ENCODE measurements around the gene ITGB1.

Gene ITGB1

DNA sequence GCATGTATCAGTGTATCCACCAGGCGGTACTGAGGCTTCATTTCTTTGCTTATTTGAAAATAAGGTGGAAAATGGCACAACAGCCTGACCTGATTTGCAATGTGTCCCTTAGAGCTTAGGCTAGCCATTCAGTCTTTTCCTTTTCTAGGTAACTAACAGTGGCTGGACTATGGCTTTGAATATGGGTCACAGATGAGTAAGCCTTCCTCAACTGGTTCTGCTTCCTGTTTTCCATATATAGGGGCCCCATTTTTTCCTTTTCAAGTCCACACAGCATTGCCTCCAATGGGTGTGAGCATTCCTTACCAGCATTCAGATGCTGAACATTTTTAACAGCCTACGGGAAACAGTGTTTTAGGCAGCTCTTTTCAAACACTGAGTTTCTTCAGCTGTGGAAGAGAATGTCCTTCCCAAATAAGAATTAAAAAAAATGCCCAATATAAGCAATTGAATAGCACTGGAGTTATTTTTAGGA lies 3.9 kb upstream of the ITGB1 start:
- H3K27ac ChIP-seq (ENCODE audit: low read depth, low read length) = peak overlapping the region; percentile 29
- H3K27me3 ChIP-seq (ENCODE audit: control insufficient read depth, insufficient read depth, low read length) = no peaks in the 10 kb centered on the region
- H3K36me3 ChIP-seq (ENCODE audit: control insufficient read depth, insufficient read depth, low read length) = no peaks in the 10 kb centered on the region
- peak overlapping the region; percentile 27 for H3K4me3 ChIP-seq (ENCODE audit: low read depth, low read length)
- peak overlapping the region; percentile 54 for H3K9ac ChIP-seq (ENCODE audit: low read length)
- H3K4me1 ChIP-seq (ENCODE audit: control insufficient read depth, insufficient read depth, low read length) = peaks cover 41% of the 10 kb centered on the region
- no peaks in the 10 kb centered on the region; the same call in 1 of the 2 replicates for H3K9me3 ChIP-seq (ENCODE audit: control insufficient read depth, insufficient read depth, low read depth, low read length)

DNA sequence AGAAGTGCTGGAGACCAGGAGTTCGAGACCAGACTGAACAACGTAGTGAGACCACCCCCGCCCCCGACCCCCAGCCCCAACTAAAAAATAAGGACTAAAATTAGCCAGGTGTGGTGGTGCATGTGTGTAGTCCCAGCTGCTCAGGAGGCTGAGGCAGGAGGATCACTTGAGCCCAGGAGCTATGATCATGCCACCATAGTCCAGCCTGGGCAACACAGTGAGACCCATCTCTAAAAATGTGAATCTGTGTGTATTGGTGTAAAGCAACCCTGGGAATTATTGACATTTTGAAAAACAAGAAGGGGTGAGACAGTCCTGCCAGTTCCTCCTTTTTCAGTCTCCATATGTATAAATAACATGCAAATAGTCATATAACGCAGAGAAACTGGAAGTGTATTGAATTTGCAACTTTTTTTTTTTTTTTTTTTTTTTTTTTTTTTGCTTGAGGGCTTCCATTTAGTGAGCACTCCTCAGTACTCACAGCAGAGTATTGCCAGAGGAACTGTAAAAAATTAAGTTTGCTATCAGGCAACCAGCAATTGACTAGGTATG lies 3.4 kb upstream of the ITGB1 start:
- Histone ChIP-seq H3K9ac (ENCODE audit: low read length) (peak overlapping the region; percentile 54), H3K4me3 (ENCODE audit: low read depth, low read length) (peak overlapping the region; percentile 27; the same call in 1 of the 2 replicates), H3K27me3 (ENCODE audit: control insufficient read depth, insufficient read depth, low read length) (no peaks in the 10 kb centered on the region), H3K27ac (ENCODE audit: low read depth, low read length) (peak overlapping the region; percentile 29), H3K36me3 (ENCODE audit: control insufficient read depth, insufficient read depth, low read length) (no peaks in the 10 kb centered on the region), H3K4me1 (ENCODE audit: control insufficient read depth, insufficient read depth, low read length) (peaks cover 41% of the 10 kb centered on the region), H3K9me3 (ENCODE audit: control insufficient read depth, insufficient read depth, low read depth, low read length) (no peaks in the 10 kb centered on the region)

DNA sequence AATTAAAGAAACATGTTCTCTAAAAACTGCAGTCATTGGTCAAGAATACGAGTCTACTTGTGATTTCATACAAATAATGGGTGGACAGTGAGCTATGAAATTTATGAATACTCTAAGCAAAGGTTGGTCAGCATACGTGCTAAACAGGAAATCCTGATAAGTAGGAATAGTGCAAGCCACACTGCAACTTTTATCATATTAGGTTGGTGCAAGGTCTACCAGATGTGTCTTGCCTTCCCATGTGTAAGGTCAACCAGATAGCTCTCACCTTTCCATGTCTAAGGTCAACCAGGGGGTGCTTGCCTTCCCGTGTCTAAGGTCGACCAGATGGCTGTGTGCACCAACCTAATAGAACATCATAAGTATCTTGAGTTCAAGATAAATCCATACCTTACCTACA lies 2.0 kb upstream of the ITGB1 start:
- Histone ChIP-seq H3K4me3 (ENCODE audit: low read depth, low read length) (peak overlapping the region; percentile 73), H3K4me1 (ENCODE audit: control insufficient read depth, insufficient read depth, low read length) (peaks cover 52% of the 10 kb centered on the region), H3K27me3 (ENCODE audit: control insufficient read depth, insufficient read depth, low read length) (no peaks in the 10 kb centered on the region), H3K9ac (ENCODE audit: low read length) (peak overlapping the region; percentile 97), H3K27ac (ENCODE audit: low read depth, low read length) (peak overlapping the region; percentile 98), H3K36me3 (ENCODE audit: control insufficient read depth, insufficient read depth, low read length) (no peaks in the 10 kb centered on the region), H3K9me3 (ENCODE audit: control insufficient read depth, insufficient read depth, low read depth, low read length) (no peaks in the 10 kb centered on the region)

DNA sequence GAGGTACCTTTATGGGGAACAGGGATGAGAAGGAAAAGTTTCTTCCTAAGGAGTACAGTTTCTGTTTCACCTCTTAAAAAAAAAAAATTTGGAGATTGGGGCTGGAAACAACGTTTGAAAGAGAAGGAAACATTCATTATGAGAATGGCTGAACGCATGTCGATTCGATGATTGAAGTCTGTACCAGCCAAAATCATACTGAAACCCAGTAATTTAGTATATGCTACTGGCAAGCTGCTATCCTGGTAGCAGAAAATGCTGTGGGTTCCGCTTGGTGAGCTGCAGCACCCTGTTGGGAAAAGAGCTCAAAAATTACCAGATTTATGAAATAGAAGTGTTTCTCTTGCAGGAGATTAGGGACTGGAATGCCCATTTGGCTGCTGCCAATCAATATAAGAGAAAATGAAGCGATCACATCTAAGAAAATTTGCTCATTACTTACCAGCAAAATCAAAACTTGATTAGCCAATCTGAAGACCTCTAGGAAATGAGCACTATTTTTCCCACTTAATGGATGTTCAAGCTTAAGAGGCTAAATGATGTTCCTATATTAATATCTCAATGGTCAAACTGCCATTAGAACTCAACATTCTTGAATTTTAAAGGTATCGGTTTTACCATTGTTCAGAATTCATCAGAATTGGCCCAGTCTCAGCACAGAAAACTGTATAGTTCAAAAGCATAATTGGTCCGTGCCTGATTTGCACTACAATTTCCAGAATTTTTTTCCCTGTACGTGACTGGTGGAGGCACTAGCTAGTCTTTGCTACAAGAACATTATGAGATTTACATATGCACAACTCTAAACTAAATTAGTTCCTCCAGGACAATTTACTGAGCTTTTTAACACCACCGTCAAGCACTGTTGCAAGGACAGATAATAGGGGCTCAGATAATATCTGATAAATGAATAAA lies 1.2 kb upstream of the ITGB1 start:
- H3K27ac ChIP-seq (ENCODE audit: low read depth, low read length) = peak overlapping the region; percentile 98
- H3K4me1 ChIP-seq (ENCODE audit: control insufficient read depth, insufficient read depth, low read length) = peaks cover 60% of the 10 kb centered on the region

DNA sequence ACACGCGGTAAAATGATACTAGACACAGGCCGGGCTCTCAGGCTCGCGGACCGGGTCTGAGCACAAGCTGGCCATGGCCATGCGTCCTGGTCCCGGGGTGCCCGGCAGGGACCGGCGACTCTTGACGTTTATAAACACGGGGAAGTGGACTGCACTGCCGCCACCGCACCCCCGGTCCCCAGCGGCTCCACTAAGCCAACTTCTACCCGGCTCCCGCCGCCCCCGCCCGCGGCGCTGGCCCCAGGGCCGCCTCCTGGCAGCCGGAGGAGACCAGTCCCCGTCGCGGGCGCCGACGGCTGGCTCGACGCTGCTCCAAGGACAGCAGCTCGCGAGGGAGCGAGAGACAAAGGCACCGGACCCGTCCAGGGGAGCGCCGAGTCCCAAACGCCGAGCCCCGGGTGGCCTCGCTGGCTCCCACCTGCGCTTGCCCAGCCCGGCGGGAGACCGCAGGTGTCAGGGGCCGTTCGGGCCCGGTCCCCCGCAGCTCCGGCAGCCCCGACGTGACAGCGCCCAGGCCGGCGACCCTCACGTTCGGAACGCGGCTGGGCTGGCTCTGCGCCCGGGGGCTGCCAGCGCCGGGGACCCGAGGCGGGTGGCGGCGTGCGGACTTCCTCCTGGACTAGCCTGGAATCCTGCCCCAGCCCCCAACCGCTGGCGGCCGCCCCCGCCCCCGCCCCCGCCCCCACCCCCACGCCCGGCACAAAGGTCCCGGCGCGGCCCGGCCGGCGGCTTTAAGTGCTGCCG lies 517 bp downstream of the ITGB1 start:
- peak overlapping the region; percentile 73 for H3K4me3 ChIP-seq (ENCODE audit: low read depth, low read length)
- peak overlapping the region; percentile 97 for H3K9ac ChIP-seq (ENCODE audit: low read length)
- H3K9me3 ChIP-seq (ENCODE audit: control insufficient read depth, insufficient read depth, low read depth, low read length) = no peaks in the 10 kb centered on the region
- peaks cover 5% of the 10 kb centered on the region; the same call in 1 of the 2 replicates for H3K36me3 ChIP-seq (ENCODE audit: control insufficient read depth, insufficient read depth, low read length)
- H3K27ac ChIP-seq (ENCODE audit: low read depth, low read length) = peak overlapping the region; percentile 93
- no peaks in the 10 kb centered on the region for H3K27me3 ChIP-seq (ENCODE audit: control insufficient read depth, insufficient read depth, low read length)
- H3K4me1 ChIP-seq (ENCODE audit: control insufficient read depth, insufficient read depth, low read length) = peaks cover 66% of the 10 kb centered on the region

More for the DNA sequence above, 1.2 kb upstream of the ITGB1 start:
- H3K4me3 ChIP-seq (ENCODE audit: low read depth, low read length) = peak overlapping the region; percentile 73
- H3K27me3 ChIP-seq (ENCODE audit: control insufficient read depth, insufficient read depth, low read length) = no peaks in the 10 kb centered on the region
- no peaks in the 10 kb centered on the region for H3K36me3 ChIP-seq (ENCODE audit: control insufficient read depth, insufficient read depth, low read length)
- H3K9me3 ChIP-seq (ENCODE audit: control insufficient read depth, insufficient read depth, low read depth, low read length) = no peaks in the 10 kb centered on the region
- H3K9ac ChIP-seq (ENCODE audit: low read length) = peak overlapping the region; percentile 97

DNA sequence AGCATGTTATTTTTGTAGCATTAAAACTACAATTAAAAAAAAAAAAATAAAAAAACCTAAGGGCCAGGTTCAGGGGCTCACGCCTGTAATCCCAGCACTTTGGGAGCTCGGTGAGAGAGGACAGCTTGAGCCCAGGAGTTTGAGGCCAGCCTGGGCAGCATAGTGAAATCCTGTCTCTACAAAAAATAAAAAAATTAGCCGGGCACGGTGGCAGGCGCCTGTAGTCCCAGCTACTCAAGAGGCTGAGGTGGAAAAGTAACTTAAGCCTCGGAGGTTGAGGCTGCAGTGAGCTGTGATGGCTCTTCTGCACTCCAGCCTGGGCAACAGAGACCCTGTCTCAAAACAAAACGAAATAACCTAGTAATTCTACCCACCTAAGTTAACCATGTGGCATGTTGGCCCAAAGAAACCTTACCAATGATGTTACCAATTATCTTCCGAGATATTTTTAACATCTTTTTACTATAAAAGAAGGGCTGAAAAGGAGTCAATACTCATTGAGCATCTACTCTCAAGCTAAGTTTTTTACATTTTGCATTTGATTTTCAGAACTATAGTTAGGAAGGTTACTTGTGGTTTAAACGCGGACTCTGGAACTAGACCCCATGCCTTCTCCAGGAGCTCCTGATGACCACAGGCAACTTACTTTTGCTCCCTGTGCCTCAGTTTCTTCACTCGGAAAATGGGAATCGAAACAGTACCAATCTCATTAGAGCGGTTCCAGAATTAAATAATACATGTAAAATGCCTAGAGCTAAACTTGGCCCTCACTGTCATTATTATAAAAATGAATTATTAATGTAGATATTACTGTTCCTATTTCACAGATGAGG lies 1.4 kb downstream of the ITGB1 start:
- Histone ChIP-seq H3K9me3 (ENCODE audit: control insufficient read depth, insufficient read depth, low read depth, low read length) (no peaks in the 10 kb centered on the region), H3K27me3 (ENCODE audit: control insufficient read depth, insufficient read depth, low read length) (no peaks in the 10 kb centered on the region), H3K9ac (ENCODE audit: low read length) (peak overlapping the region; percentile 97), H3K36me3 (ENCODE audit: control insufficient read depth, insufficient read depth, low read length) (peaks cover 5% of the 10 kb centered on the region; the same call in 1 of the 2 replicates), H3K4me3 (ENCODE audit: low read depth, low read length) (peak overlapping the region; percentile 73), H3K4me1 (ENCODE audit: control insufficient read depth, insufficient read depth, low read length) (peaks cover 66% of the 10 kb centered on the region), H3K27ac (ENCODE audit: low read depth, low read length) (peak overlapping the region; percentile 93; the same call in 1 of the 2 replicates)

DNA sequence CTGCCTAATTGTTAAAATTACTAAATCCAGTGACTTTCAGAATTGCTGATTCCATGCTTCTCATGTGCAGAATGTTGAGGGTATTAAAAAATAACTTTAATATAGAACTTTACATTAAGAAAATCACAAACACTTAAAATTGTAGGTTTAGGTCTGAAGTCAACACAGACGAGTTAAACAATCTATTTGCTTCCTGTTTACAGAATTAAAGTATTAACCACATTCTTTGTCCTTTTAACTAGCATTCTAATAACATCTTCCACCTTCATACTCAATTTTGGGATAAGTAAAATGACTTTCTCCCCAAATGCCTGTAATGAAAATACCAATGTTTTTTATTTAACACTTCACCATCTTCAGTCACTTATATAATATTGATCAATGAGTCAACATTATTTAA lies 2.2 kb downstream of the ITGB1 start:
- Histone ChIP-seq H3K4me1 (ENCODE audit: control insufficient read depth, insufficient read depth, low read length) (peaks cover 70% of the 10 kb centered on the region), H3K9ac (ENCODE audit: low read length) (peak overlapping the region; percentile 97), H3K27ac (ENCODE audit: low read depth, low read length) (peak overlapping the region; percentile 93; the same call in 1 of the 2 replicates), H3K27me3 (ENCODE audit: control insufficient read depth, insufficient read depth, low read length) (no peaks in the 10 kb centered on the region), H3K36me3 (ENCODE audit: control insufficient read depth, insufficient read depth, low read length) (peaks cover 5% of the 10 kb centered on the region; the same call in 1 of the 2 replicates), H3K9me3 (ENCODE audit: control insufficient read depth, insufficient read depth, low read depth, low read length) (no peaks in the 10 kb centered on the region), H3K4me3 (ENCODE audit: low read depth, low read length) (peak overlapping the region; percentile 73)

DNA sequence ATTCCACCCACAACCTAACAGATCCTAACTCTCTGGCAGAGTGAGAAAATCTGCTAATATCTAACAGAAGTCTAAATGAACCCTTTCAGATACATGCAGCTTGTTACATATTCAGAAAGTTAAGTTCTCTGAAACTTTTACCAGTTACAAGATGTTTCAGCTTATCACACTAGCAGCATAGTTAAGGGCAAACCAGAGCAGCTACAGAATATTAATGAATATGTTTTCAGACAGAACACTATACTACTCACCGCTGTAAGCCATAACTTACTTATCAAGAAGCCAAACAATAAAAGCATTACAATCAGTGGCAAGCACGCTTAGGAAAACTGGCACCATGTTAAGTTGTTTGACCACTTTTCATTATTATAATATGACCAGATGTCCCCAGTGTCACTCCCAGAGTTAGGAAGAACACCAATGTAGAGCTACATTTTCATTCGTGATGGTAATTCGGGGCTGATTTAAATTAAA lies 2.7 kb downstream of the ITGB1 start:
- Histone ChIP-seq H3K27ac (ENCODE audit: low read depth, low read length) (peak overlapping the region; percentile 65; the same call in 1 of the 2 replicates), H3K4me1 (ENCODE audit: control insufficient read depth, insufficient read depth, low read length) (peaks cover 72% of the 10 kb centered on the region), H3K9ac (ENCODE audit: low read length) (peak overlapping the region; percentile 97), H3K36me3 (ENCODE audit: control insufficient read depth, insufficient read depth, low read length) (peaks cover 5% of the 10 kb centered on the region; the same call in 1 of the 2 replicates), H3K9me3 (ENCODE audit: control insufficient read depth, insufficient read depth, low read depth, low read length) (no peaks in the 10 kb centered on the region), H3K4me3 (ENCODE audit: low read depth, low read length) (peak overlapping the region; percentile 73), H3K27me3 (ENCODE audit: control insufficient read depth, insufficient read depth, low read length) (no peaks in the 10 kb centered on the region)

DNA sequence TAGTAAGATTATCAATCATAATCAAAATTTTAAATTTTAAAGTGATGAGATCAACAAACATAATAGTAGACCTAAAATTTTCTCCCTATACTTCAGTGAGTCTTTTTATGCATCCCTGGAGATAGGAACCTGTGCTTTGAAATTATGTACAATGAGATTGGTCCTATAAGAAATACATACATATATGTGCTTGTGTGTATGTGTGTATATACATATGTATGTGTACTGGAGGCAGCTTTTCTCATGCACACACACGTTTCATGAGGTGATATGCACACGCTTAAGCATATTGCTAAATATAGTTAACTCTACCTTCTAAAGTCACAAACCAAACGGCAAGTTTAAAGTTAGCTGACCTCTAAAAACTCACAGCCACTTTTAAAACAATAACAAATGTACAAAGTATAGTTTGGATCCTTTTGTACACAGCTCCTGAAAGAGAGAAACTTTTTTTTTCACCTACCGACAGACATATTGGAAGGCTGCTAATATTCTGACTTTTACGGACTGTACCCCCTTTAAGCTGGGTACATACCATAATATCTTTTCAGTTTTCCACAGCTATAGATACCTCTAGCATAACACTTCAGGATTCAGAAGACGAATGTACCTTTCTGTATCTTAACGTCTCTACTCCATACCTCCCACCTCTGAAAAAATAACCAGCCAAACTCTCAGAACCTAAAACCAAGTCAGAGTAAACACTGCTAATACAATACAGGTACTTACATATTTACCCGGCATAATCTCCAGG lies 3.3 kb downstream of the ITGB1 start:
- peaks cover 5% of the 10 kb centered on the region; the same call in 1 of the 2 replicates for H3K36me3 ChIP-seq (ENCODE audit: control insufficient read depth, insufficient read depth, low read length)
- H3K27me3 ChIP-seq (ENCODE audit: control insufficient read depth, insufficient read depth, low read length) = no peaks in the 10 kb centered on the region
- H3K9ac ChIP-seq (ENCODE audit: low read length) = peak overlapping the region; percentile 97
- H3K4me1 ChIP-seq (ENCODE audit: control insufficient read depth, insufficient read depth, low read length) = peaks cover 71% of the 10 kb centered on the region
- H3K27ac ChIP-seq (ENCODE audit: low read depth, low read length) = peak overlapping the region; percentile 65; the same call in 1 of the 2 replicates
- H3K9me3 ChIP-seq (ENCODE audit: control insufficient read depth, insufficient read depth, low read depth, low read length) = no peaks in the 10 kb centered on the region
- H3K4me3 ChIP-seq (ENCODE audit: low read depth, low read length) = peak overlapping the region; percentile 73

All from HUES6 (cell line).